Measurements from ENCODE around the gene SBSN. TPM values are rescaled to one million over a fixed set of nuclear protein-coding genes. Genes with fewer than 3 reads are reported as not detected.

SBSN gene
- total and polyA plus RNA-seq, 9 of the 15 experiments (the other 6 are each of a cell fraction or from before 2014, with no cell fraction given): 0.05 TPM; not detected in 8

DNA sequence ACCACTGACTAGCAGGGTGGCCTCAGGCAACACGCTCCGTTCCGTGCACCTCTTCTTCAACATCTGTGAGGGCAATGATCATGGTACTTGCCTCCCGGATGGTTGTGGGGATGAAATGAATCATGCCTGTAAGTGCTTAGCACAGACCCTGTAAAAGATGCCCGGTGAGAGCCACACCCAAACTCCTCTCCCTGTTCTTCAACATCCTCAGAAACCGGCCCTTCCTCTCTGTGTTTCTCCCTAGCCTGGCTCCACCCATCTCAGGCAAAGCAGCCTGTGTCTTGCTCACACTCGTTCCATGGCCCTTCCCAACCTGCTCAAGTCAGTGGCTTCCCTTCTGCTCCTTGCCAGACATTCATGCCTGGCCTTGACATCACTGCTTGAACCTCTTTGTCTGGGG lies 8.8 kb downstream of the SBSN start (continued):
- TF ChIP-seq CHD7 (IDR thresholded peaks at IDR 0.05; ENCODE audit: low read depth, low read length) (no peak), ZNF280A (IDR thresholded peaks at IDR 0.05; ENCODE audit: low read depth, partially characterized antibody) (no peak), NONO (IDR thresholded peaks at IDR 0.05; ENCODE audit: low read depth in 2 of 2, low read length in 1 of 2) (no peak), ZNF140 (CRISPR knock-in tag; IDR thresholded peaks at IDR 0.05) (no peak), ZNF3 (CRISPR knock-in tag; IDR thresholded peaks at IDR 0.05) (no peak), CSDE1 (IDR thresholded peaks at IDR 0.05) (no peak)
- TF ChIP-seq, protein P1, sequence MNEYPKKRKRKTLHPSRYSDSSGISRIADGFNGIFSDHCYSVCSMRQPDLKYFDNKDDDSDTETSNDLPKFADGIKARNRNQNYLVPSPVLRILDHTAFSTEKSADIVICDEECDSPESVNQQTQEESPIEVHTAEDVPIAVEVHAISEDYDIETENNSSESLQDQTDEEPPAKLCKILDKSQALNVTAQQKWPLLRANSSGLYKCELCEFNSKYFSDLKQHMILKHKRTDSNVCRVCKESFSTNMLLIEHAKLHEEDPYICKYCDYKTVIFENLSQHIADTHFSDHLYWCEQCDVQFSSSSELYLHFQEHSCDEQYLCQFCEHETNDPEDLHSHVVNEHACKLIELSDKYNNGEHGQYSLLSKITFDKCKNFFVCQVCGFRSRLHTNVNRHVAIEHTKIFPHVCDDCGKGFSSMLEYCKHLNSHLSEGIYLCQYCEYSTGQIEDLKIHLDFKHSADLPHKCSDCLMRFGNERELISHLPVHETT (CRISPR knock-in tag; conservative IDR thresholded peaks at IDR 0.05 in 1 of 2, IDR thresholded peaks at IDR 0.05 in 1 of 2): no peak

Data from K562 (cell line).